Endodermal cell (in vitro differentiated cells): ENCODE results near the gene SNX14. TPM values are rescaled to one million over a fixed set of nuclear protein-coding genes. Genes with fewer than 3 reads are reported as not detected.

ENCODE experiments used
- DNase-seq: peaks from one replicate; pipeline ENCODE4 v3.0.0-alpha.2; 2017
- H3K27ac ChIP-seq: 2 replicates; pipeline ENCODE4 v1.5.1; 2013; ENCODE audit warnings: mild to moderate bottlenecking, low read depth, low read length, moderate library complexity
- H3K27me3 ChIP-seq: 2 replicates; pipeline ENCODE4 v1.6.1; 2013; ENCODE audit warnings: mild to moderate bottlenecking, low read length, moderate library complexity; ENCODE audit not compliant: insufficient read depth, control insufficient read depth, poor library complexity, severe bottlenecking
- H3K36me3 ChIP-seq: 2 replicates; pipeline ENCODE4 v1.7.0; 2013; ENCODE audit warnings: mild to moderate bottlenecking, low read length, moderate library complexity; ENCODE audit not compliant: control insufficient read depth, insufficient read depth
- H3K4me1 ChIP-seq: one replicate; pipeline ENCODE4 v1.7.0; 2013; ENCODE audit warnings: low read length; ENCODE audit not compliant: control insufficient read depth, insufficient read depth
- H3K4me3 ChIP-seq: 2 replicates; pipeline ENCODE4 v1.5.1; 2013; ENCODE audit warnings: mild to moderate bottlenecking, low read length, moderate library complexity
- H3K9ac ChIP-seq: 2 replicates; pipeline ENCODE4 v1.6.1; 2013; ENCODE audit warnings: mild to moderate bottlenecking, low read length, moderate library complexity; ENCODE audit not compliant: poor library complexity, severe bottlenecking; ENCODE audit errors: extremely low read depth
- H3K9me3 ChIP-seq: 2 replicates; pipeline ENCODE4 v1.6.1; 2013; ENCODE audit warnings: mild to moderate bottlenecking, low read length, moderate library complexity; ENCODE audit not compliant: control insufficient read depth
- H3K27ac Mint-ChIP-seq: 2 replicates; pipeline ENCODE4 v1.8.0; 2020; ENCODE audit warnings: mixed read lengths
- H3K27me3 Mint-ChIP-seq: 2 replicates; pipeline ENCODE4 v1.8.0; 2021; ENCODE audit warnings: mild to moderate bottlenecking, mixed read lengths; ENCODE audit not compliant: insufficient read depth
- H3K36me3 Mint-ChIP-seq: 2 replicates; pipeline ENCODE4 v1.8.0; 2020; ENCODE audit warnings: low read depth, mixed read lengths
- H3K4me1 Mint-ChIP-seq: 2 replicates; pipeline ENCODE4 v1.8.0; 2020; ENCODE audit warnings: mixed read lengths
- H3K4me3 Mint-ChIP-seq: 2 replicates; pipeline ENCODE4 v1.8.0; 2020; ENCODE audit warnings: mild to moderate bottlenecking, moderate library complexity, mixed read lengths
- H3K9me3 Mint-ChIP-seq: 2 replicates; pipeline ENCODE4 v1.8.0; 2020; ENCODE audit warnings: mild to moderate bottlenecking, mixed read lengths
- WGBS, 2 experiments: methylation state at CpG; one replicate each; pipeline versions ENCODE4 v1.1.5 to v1.1.7; 2013; ENCODE audit warnings: missing lambda C conversion rate in 2 of 2, mixed read lengths in 1 of 2; ENCODE audit not compliant: insufficient coverage in 1 of 2, insufficient read length in 1 of 2; 5-methylcytosine and 5-hydroxymethylcytosine counted together
- total RNA-seq, 2 donors: library from RNA; stranded (reverse); fragmentation: NEBNext Ultra II Directional in 1 of 2; extraction: Animal tissue kit (Norgen Biotek cat#: 25700) in 1 of 2; gene quantifications; 2 replicates in 1 of 2; 3 replicates in 1 of 2; pipeline ENCODE4 v1.2.1, GENCODE V29; 2021
- TF ChIP-seq, protein P1 (sequence below): fragments of 200-600 bp; sonication (generic); conservative IDR thresholded peaks from 2 replicates; pipeline ENCODE4 v1.5.0; 2021; ENCODE audit warnings: antibody characterized with exemption, mild to moderate bottlenecking

SNX14 gene
- total RNA-seq, 2 donors from 2014 or later: 61.3 to 69.6 TPM

DNA sequence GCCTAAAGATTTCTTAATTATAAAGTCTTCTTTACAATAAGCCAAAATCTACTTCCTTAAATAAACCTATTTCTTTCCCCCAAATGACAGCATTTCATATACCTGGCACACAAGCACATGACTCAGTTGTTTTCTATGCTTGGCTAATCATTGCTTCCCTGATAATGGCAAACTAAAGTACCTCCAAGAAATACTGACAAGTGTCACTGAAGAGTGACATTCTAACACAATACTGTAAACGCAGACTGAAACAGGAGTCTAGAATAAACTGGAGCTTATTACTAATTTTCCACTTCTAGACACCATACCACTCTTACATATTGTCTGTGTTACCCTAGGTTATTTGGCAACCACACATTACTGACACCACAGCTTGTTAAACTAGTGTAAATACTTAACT lies 34.7 kb upstream of the SNX14 start:
- H3K27ac ChIP-seq: no peak overlapping the region

DNA sequence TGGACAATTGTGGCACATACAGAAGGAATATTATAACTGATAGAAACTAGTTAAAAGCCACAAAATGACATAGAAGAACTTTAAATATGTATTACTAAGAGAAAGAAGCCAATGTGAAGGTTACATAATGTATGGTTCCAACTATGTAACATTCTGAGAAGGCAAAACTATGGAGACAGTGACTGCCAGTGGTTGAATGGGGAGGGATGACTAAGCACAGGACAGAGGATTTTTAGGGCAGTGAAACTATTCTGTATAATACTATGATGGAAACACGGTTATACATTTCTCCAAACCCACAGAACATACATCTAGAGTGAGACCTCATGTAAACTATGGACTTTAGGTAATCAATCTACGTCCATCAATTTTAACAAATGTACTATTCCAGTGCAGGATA lies 26.6 kb upstream of the SNX14 start:
- Mint-ChIP-seq H3K4me1 (peaks cover 5% of the 10 kb centered on the region), H3K4me3 (no peak overlapping the region), H3K27ac (no peak overlapping the region), H3K27me3 (no peaks in the 10 kb centered on the region), H3K36me3 (peaks cover 89% of the 10 kb centered on the region), H3K9me3 (no peaks in the 10 kb centered on the region)
- H3K27me3 ChIP-seq: no peaks in the 10 kb centered on the region
- no peak overlapping the region for H3K9ac ChIP-seq
- 80 to 100% methylated on average over 1 to 2 of the region's 2 CpGs for WGBS, 2 experiments
- no peaks in the 10 kb centered on the region for H3K4me1 ChIP-seq
- H3K36me3 ChIP-seq: peaks cover 100% of the 10 kb centered on the region
- H3K27ac ChIP-seq: no peak overlapping the region
- H3K4me3 ChIP-seq: no peak overlapping the region
- TF ChIP-seq, protein P1, sequence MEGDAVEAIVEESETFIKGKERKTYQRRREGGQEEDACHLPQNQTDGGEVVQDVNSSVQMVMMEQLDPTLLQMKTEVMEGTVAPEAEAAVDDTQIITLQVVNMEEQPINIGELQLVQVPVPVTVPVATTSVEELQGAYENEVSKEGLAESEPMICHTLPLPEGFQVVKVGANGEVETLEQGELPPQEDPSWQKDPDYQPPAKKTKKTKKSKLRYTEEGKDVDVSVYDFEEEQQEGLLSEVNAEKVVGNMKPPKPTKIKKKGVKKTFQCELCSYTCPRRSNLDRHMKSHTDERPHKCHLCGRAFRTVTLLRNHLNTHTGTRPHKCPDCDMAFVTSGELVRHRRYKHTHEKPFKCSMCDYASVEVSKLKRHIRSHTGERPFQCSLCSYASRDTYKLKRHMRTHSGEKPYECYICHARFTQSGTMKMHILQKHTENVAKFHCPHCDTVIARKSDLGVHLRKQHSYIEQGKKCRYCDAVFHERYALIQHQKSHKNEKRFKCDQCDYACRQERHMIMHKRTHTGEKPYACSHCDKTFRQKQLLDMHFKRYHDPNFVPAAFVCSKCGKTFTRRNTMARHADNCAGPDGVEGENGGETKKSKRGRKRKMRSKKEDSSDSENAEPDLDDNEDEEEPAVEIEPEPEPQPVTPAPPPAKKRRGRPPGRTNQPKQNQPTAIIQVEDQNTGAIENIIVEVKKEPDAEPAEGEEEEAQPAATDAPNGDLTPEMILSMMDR: no peak
- no peaks in the 10 kb centered on the region for H3K9me3 ChIP-seq
- DNase-seq: no peak

More for the DNA sequence above, 34.7 kb upstream of the SNX14 start:
- no peaks in the 10 kb centered on the region for H3K4me1 ChIP-seq
- H3K9ac ChIP-seq: no peak overlapping the region
- no peaks in the 10 kb centered on the region for H3K9me3 ChIP-seq
- H3K4me1 Mint-ChIP-seq: peaks cover 3% of the 10 kb centered on the region
- H3K4me3 Mint-ChIP-seq: no peak overlapping the region
- peaks cover 93% of the 10 kb centered on the region for H3K36me3 ChIP-seq
- no peaks in the 10 kb centered on the region for H3K27me3 Mint-ChIP-seq
- 96 to 100% methylated on average over 1 of the region's 1 CpG for WGBS, 2 experiments
- no peak overlapping the region for H3K27ac Mint-ChIP-seq
- TF ChIP-seq, protein P1: no peak
- H3K9me3 Mint-ChIP-seq: no peaks in the 10 kb centered on the region
- no peaks in the 10 kb centered on the region for H3K27me3 ChIP-seq
- no peak overlapping the region for H3K4me3 ChIP-seq
- no peak for DNase-seq
- H3K36me3 Mint-ChIP-seq: peaks cover 85% of the 10 kb centered on the region

DNA sequence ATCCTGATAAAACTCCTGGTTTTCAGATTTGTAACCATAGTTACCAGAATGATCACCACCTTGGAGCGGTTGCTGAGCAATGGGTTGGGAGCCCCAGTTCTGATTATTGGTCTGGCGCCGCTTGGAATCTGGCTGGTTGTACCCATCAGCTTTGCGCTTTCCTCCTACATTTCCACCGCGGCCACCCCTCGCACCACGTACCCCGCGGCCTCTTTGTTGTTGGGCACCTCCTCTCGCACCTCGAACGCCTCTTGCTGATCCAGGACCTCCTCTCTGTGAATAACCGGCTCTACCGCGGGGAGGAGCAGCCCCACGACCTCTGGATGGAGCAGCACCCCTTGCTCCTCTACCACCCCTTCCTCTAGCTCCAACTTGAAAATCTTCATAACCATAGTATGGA lies 21.1 kb upstream of the SNX14 start:
- H3K4me1 Mint-ChIP-seq: no peaks in the 10 kb centered on the region
- Histone ChIP-seq H3K27me3 (no peaks in the 10 kb centered on the region), H3K4me3 (no peak overlapping the region), H3K9ac (no peak overlapping the region), H3K9me3 (no peaks in the 10 kb centered on the region), H3K27ac (no peak overlapping the region), H3K4me1 (no peaks in the 10 kb centered on the region), H3K36me3 (peaks cover 100% of the 10 kb centered on the region)
- no peaks in the 10 kb centered on the region for H3K9me3 Mint-ChIP-seq
- WGBS, 2 experiments: 97 to 100% methylated on average over 12 to 17 of the region's 17 CpGs
- H3K36me3 Mint-ChIP-seq: peaks cover 78% of the 10 kb centered on the region
- TF ChIP-seq, protein P1: no peak
- no peak overlapping the region for H3K27ac Mint-ChIP-seq
- H3K4me3 Mint-ChIP-seq: no peak overlapping the region
- H3K27me3 Mint-ChIP-seq: no peaks in the 10 kb centered on the region
- no peak for DNase-seq
